HUES6 (cell line): Measurements from ENCODE around the gene BLOC1S1.
"Not testable (repeated sequence)": the region's sequence is repeated elsewhere in the genome, so short reads cannot be mapped to it uniquely, and the experiment has no call there.

Source experiments
- H3K27ac ChIP-seq: 2 replicates; pipeline ENCODE4 v1.7.0; 2013; ENCODE audit warnings: low read depth, mild to moderate bottlenecking, low read length, inconsistent platforms
- H3K27me3 ChIP-seq: 2 replicates; pipeline ENCODE4 v1.6.1; 2013; ENCODE audit warnings: low read length; ENCODE audit not compliant: control insufficient read depth, insufficient read depth
- H3K36me3 ChIP-seq: 2 replicates; pipeline ENCODE4 v1.6.1; 2013; ENCODE audit warnings: low read length; ENCODE audit not compliant: control insufficient read depth, insufficient read depth
- H3K4me1 ChIP-seq: 2 replicates; pipeline ENCODE4 v1.6.1; 2013; ENCODE audit warnings: low read length; ENCODE audit not compliant: control insufficient read depth, insufficient read depth
- H3K4me3 ChIP-seq: 2 replicates; pipeline ENCODE4 v1.5.1; 2013; ENCODE audit warnings: low read depth, low read length
- H3K9ac ChIP-seq: one replicate; pipeline ENCODE4 v1.6.1; 2013; ENCODE audit warnings: mild to moderate bottlenecking, low read length
- H3K9me3 ChIP-seq: 2 replicates; pipeline ENCODE4 v1.6.1; 2013; ENCODE audit warnings: low read depth, low read length; ENCODE audit not compliant: control insufficient read depth, insufficient read depth

Gene BLOC1S1

GRCh38 chr12:55757701-55758100, 41.9 kb downstream of the BLOC1S1 start:
- Histone ChIP-seq H3K9ac (no peak overlapping the region), H3K9me3 (no peaks in the 10 kb centered on the region), H3K36me3 (peaks cover 79% of the 10 kb centered on the region), H3K27me3 (no peaks in the 10 kb centered on the region), H3K4me1 (peaks cover 7% of the 10 kb centered on the region; the same call in 1 of the 2 replicates), H3K27ac (no peak overlapping the region), H3K4me3 (no peak overlapping the region)

- not testable (repeated sequence) for H3K27ac ChIP-seq, H3K4me1 ChIP-seq, H3K4me3 ChIP-seq, H3K9me3 ChIP-seq, H3K27me3 ChIP-seq, H3K9ac ChIP-seq
- peaks cover 79% of the 10 kb centered on the region for H3K36me3 ChIP-seq
These were observed 42.7 kb downstream of the BLOC1S1 start for GRCh38 chr12:55758575-55758974.

GRCh38 chr12:55760663-55761062, 44.8 kb downstream of the BLOC1S1 start:
- no peaks in the 10 kb centered on the region; the same call in 1 of the 2 replicates for H3K4me1 ChIP-seq
- peaks cover 77% of the 10 kb centered on the region for H3K36me3 ChIP-seq
- no peak overlapping the region for H3K9ac ChIP-seq

GRCh38 chr12:55762646-55763045, 46.8 kb downstream of the BLOC1S1 start:
- H3K27me3 ChIP-seq: no peaks in the 10 kb centered on the region
- H3K27ac ChIP-seq: no peak overlapping the region
- no peak overlapping the region for H3K4me3 ChIP-seq
- no peak overlapping the region for H3K9ac ChIP-seq
- peaks cover 70% of the 10 kb centered on the region for H3K36me3 ChIP-seq
- H3K4me1 ChIP-seq: no peaks in the 10 kb centered on the region
- H3K9me3 ChIP-seq: no peaks in the 10 kb centered on the region

More at GRCh38 chr12:55760663-55761062, 44.8 kb downstream of the BLOC1S1 start:
- no peak overlapping the region for H3K27ac ChIP-seq
- H3K9me3 ChIP-seq: no peaks in the 10 kb centered on the region
- no peaks in the 10 kb centered on the region for H3K27me3 ChIP-seq
- H3K4me3 ChIP-seq: no peak overlapping the region

GRCh38 chr12:55765736-55766290, 50.0 kb downstream of the BLOC1S1 start:
- H3K36me3 ChIP-seq: peaks cover 60% of the 10 kb centered on the region
- H3K9ac ChIP-seq: no peak overlapping the region
- H3K27me3 ChIP-seq: no peaks in the 10 kb centered on the region
- no peak overlapping the region for H3K27ac ChIP-seq
- H3K4me1 ChIP-seq: no peaks in the 10 kb centered on the region
- H3K4me3 ChIP-seq: no peak overlapping the region
- H3K9me3 ChIP-seq: no peaks in the 10 kb centered on the region

- no peaks in the 10 kb centered on the region for H3K27me3 ChIP-seq
- H3K27ac ChIP-seq: no peak overlapping the region
- H3K9me3 ChIP-seq: no peaks in the 10 kb centered on the region
- H3K9ac ChIP-seq: no peak overlapping the region
- H3K4me3 ChIP-seq: no peak overlapping the region
- peaks cover 66% of the 10 kb centered on the region for H3K36me3 ChIP-seq
- H3K4me1 ChIP-seq: no peaks in the 10 kb centered on the region
These were observed 51.3 kb downstream of the BLOC1S1 start for GRCh38 chr12:55767156-55767555.
